Measurements from ENCODE around the gene LGI1.

GRCh38 chr10:93758891-93759410 is 1.2 kb downstream of the LGI1 start:
- TF ChIP-seq, protein P1, sequence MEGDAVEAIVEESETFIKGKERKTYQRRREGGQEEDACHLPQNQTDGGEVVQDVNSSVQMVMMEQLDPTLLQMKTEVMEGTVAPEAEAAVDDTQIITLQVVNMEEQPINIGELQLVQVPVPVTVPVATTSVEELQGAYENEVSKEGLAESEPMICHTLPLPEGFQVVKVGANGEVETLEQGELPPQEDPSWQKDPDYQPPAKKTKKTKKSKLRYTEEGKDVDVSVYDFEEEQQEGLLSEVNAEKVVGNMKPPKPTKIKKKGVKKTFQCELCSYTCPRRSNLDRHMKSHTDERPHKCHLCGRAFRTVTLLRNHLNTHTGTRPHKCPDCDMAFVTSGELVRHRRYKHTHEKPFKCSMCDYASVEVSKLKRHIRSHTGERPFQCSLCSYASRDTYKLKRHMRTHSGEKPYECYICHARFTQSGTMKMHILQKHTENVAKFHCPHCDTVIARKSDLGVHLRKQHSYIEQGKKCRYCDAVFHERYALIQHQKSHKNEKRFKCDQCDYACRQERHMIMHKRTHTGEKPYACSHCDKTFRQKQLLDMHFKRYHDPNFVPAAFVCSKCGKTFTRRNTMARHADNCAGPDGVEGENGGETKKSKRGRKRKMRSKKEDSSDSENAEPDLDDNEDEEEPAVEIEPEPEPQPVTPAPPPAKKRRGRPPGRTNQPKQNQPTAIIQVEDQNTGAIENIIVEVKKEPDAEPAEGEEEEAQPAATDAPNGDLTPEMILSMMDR (optimal IDR thresholded peaks at IDR 0.05 in 1 of 3, IDR thresholded peaks at IDR 0.05 in 1 of 3, conservative IDR thresholded peaks at IDR 0.05 in 1 of 3; ENCODE audit: extremely low read depth in 1 of 3, insufficient read depth in 2 of 3, low read length in 3 of 3) = no peak
- TF ChIP-seq EZH2 (IDR thresholded peaks at IDR 0.05; ENCODE audit: low read length) = peak; percentile 3

Measured in keratinocyte (primary cell).